Cardiac muscle cell (in vitro differentiated cells and primary cell): ENCODE measurements around the gene CRADD. TPM values are rescaled to one million over a fixed set of nuclear protein-coding genes. Genes with fewer than 3 reads are reported as not detected.
A peak's percentile ranks its signal among the peaks of the same experiment; 100 is the strongest.

Experiments
- DNase-seq, 2 donors: peaks; one replicate each; pipeline versions ENCODE4 v3.0.0 to v3.0.0-alpha.2; 2010 to 2017; ENCODE audit warnings: low read depth in 1 of 2, low spot score in 1 of 2
- H3K27ac ChIP-seq: fragments of 200-600 bp; sonication (generic); 2 replicates; pipeline ENCODE4 v1.5.1; 2016
- H3K27me3 ChIP-seq: fragments of 200-600 bp; sonication (generic); 2 replicates; pipeline ENCODE4 v1.6.0; 2016; ENCODE audit warnings: control low read depth
- H3K36me3 ChIP-seq: fragments of 200-600 bp; sonication (generic); 2 replicates; pipeline ENCODE4 v1.5.1; 2016; ENCODE audit warnings: control low read depth
- H3K4me1 ChIP-seq: fragments of 200-600 bp; sonication (generic); 2 replicates; pipeline ENCODE4 v1.8.1; 2017; ENCODE audit warnings: low read depth, mild to moderate bottlenecking, mixed run types
- H3K4me3 ChIP-seq: fragments of 200-600 bp; sonication (generic); 2 replicates; pipeline ENCODE4 v1.5.1; 2016; ENCODE audit warnings: mild to moderate bottlenecking
- H3K9me3 ChIP-seq: fragments of 200-600 bp; sonication (generic); 2 replicates; pipeline ENCODE4 v1.5.1; 2017; ENCODE audit warnings: low read depth, mild to moderate bottlenecking, control low read depth
- CTCF ChIP-seq: IDR thresholded peaks from 2 replicates; pipeline ENCODE4 v1.5.1; 2012; ENCODE audit warnings: low read depth, mild to moderate bottlenecking, low read length
- polyA plus RNA-seq: library from polyadenylated mRNA; unstranded; fragments of >200 nt; fragmentation: Nextera tagmentation; extraction: Ambion mirVana; gene quantifications from 2 replicates; pipeline ENCODE4 v1.2.1, GENCODE V29; 2016
- total RNA-seq: library from RNA; depleted of rRNA; stranded (reverse); fragments of >200 nt; gene quantifications from 2 replicates; pipeline ENCODE4 v1.2.3, GENCODE V29; 2016

Gene CRADD
- total and polyA plus RNA-seq, 2 experiments from 2014 or later: 13.8 to 37.9 TPM

GRCh38 chr12:93938931-93939330 lies 261.8 kb downstream of the CRADD start:
- no peak for DNase-seq
- no peaks in the 10 kb centered on the region for H3K9me3 ChIP-seq
- H3K4me1 ChIP-seq: no peaks in the 10 kb centered on the region
- TF ChIP-seq CTCF: no peak
- H3K4me3 ChIP-seq: no peak overlapping the region
- no peak overlapping the region for H3K27ac ChIP-seq
- no peaks in the 10 kb centered on the region for H3K27me3 ChIP-seq
- no peaks in the 10 kb centered on the region for H3K36me3 ChIP-seq

- Histone ChIP-seq H3K4me3 (no peak overlapping the region), H3K4me1 (no peaks in the 10 kb centered on the region), H3K27me3 (no peaks in the 10 kb centered on the region), H3K27ac (no peak overlapping the region), H3K9me3 (no peaks in the 10 kb centered on the region), H3K36me3 (no peaks in the 10 kb centered on the region)
- no peak for TF ChIP-seq CTCF
- DNase-seq: no peak
Observed at GRCh38 chr12:93939641-93940325, 262.6 kb downstream of the CRADD start.

GRCh38 chr12:93943780-93944179 lies 266.6 kb downstream of the CRADD start:
- H3K9me3 ChIP-seq: no peaks in the 10 kb centered on the region
- no peaks in the 10 kb centered on the region for H3K27me3 ChIP-seq
- no peak for TF ChIP-seq CTCF
- no peaks in the 10 kb centered on the region for H3K4me1 ChIP-seq
- no peak overlapping the region for H3K27ac ChIP-seq
- no peak overlapping the region for H3K4me3 ChIP-seq
- H3K36me3 ChIP-seq: no peaks in the 10 kb centered on the region
- DNase-seq: peak; percentile 3 to 34

DNA sequence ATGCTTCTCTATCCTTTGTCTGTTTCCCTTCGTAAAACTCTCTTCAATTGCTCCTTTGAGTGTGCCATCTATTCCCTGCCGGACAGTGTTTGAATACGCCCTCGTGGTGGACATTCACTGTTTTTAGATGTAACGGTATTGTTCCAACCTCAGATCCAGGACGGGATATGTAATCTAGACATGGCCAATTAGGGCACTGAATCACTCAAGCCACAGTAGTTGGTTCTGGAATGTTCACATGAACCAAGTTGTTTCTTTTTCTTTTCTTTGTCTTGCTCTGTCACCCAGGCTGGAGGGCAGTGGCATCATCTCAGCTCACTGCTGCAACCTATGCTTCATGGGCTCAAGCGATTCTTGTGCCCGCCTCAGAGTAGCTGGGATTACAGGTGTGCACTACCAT lies 267.0 kb downstream of the CRADD start:
- DNase-seq: no peak
- H3K4me3 ChIP-seq: no peak overlapping the region
- no peak overlapping the region for H3K27ac ChIP-seq
- H3K4me1 ChIP-seq: no peaks in the 10 kb centered on the region
- no peaks in the 10 kb centered on the region for H3K27me3 ChIP-seq
- TF ChIP-seq CTCF: no peak
- no peaks in the 10 kb centered on the region for H3K9me3 ChIP-seq
- no peaks in the 10 kb centered on the region for H3K36me3 ChIP-seq

Other genes starting within 250 kb of the CRADD start
- 17.2 and 36.1 TPM in 2 replicates for gene UBE2N, start 235.4 kb upstream of the CRADD start, total RNA-seq
- gene UBE2N, start 235.4 kb upstream of the CRADD start, polyA plus RNA-seq: 131 and 168 TPM in 2 replicates
- 24.0 and 41.5 TPM in 2 replicates for gene MRPL42, start 209.9 kb upstream of the CRADD start, total RNA-seq
- 92.5 and 128 TPM in 2 replicates for gene MRPL42, start 209.9 kb upstream of the CRADD start, polyA plus RNA-seq
- 40.7 and 46.1 TPM in 2 replicates for gene SOCS2, start 104.7 kb upstream of the CRADD start, total RNA-seq
- 19.7 and 20.4 TPM in 2 replicates for gene SOCS2, start 104.7 kb upstream of the CRADD start, polyA plus RNA-seq